Left ventricle myocardium inferior (tissue), 1 donor: ENCODE data around the gene CDH4. TPM values are rescaled to one million over a fixed set of nuclear protein-coding genes. Genes with fewer than 3 reads are reported as not detected.

Experiments used
- DNase-seq: peaks from one replicate; pipeline ENCODE4 v3.0.0-alpha.2; 2020
- H3K27ac ChIP-seq: fragments of 200-600 bp; replicated peaks from 2 replicates; pipeline ENCODE4 v1.8.0; 2021
- H3K27me3 ChIP-seq: fragments of 200-600 bp; 2 replicates; pipeline ENCODE4 v1.8.0; 2021; ENCODE audit warnings: low read depth
- H3K36me3 ChIP-seq: fragments of 200-600 bp; 2 replicates; pipeline ENCODE4 v1.8.0; 2021
- H3K4me1 ChIP-seq: fragments of 200-600 bp; 2 replicates; pipeline ENCODE4 v1.8.0; 2021
- H3K4me3 ChIP-seq: fragments of 200-600 bp; 2 replicates; pipeline ENCODE4 v1.8.0; 2021; ENCODE audit warnings: mild to moderate bottlenecking, moderate library complexity
- H3K9me3 ChIP-seq: fragments of 200-600 bp; replicated peaks from 2 replicates; pipeline ENCODE4 v1.8.0; 2021
- intact Hi-C: fragments of 100-400 bp; cut with micrococcal nuclease; formaldehyde crosslinking; loops from one replicate; pipeline ENCODE4 v1.11.0; 2022
- total RNA-seq: library from RNA; stranded (reverse); fragmentation: NEBNext Ultra II Directional; extraction: Animal tissue kit (Norgen Biotek cat#: 25700); gene quantifications from one replicate; pipeline ENCODE4 v1.2.1, GENCODE V29; 2021
- TF ChIP-seq, protein P1 (sequence below): fragments of 200-600 bp; IDR thresholded peaks from 2 replicates; pipeline ENCODE4 v1.8.0; 2021; ENCODE audit warnings: antibody characterized with exemption, mild to moderate bottlenecking, borderline replicate concordance
- donor health status: DM: no; HTN: yes; CAD: no; lungs with severe emphysema.

The CDH4 gene
- total RNA-seq, 1 donor from 2014 or later: 0.05 TPM

DNA sequence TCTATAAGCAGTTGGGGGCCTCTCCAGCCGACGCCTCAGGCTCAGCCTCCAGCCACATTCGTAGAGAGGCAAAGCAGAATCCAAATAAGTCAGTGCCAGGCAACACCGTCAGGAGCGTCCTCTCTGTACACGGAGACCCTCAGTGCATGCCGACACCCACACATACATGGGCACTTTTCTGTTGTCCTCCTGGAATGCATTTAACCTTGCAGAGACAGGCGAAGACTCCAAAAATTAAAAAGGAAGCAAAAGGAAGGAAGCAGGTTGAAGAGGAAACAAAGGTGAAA is 487.7 kb downstream of the CDH4 start:
- no peaks in the 10 kb centered on the region for H3K9me3 ChIP-seq
- no peak for DNase-seq
- intact Hi-C loops: no loop called here
- no peaks in the 10 kb centered on the region for H3K4me1 ChIP-seq
- TF ChIP-seq, protein P1, sequence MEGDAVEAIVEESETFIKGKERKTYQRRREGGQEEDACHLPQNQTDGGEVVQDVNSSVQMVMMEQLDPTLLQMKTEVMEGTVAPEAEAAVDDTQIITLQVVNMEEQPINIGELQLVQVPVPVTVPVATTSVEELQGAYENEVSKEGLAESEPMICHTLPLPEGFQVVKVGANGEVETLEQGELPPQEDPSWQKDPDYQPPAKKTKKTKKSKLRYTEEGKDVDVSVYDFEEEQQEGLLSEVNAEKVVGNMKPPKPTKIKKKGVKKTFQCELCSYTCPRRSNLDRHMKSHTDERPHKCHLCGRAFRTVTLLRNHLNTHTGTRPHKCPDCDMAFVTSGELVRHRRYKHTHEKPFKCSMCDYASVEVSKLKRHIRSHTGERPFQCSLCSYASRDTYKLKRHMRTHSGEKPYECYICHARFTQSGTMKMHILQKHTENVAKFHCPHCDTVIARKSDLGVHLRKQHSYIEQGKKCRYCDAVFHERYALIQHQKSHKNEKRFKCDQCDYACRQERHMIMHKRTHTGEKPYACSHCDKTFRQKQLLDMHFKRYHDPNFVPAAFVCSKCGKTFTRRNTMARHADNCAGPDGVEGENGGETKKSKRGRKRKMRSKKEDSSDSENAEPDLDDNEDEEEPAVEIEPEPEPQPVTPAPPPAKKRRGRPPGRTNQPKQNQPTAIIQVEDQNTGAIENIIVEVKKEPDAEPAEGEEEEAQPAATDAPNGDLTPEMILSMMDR: no peak
- no peak overlapping the region for H3K4me3 ChIP-seq
- H3K27me3 ChIP-seq: peaks cover 84% of the 10 kb centered on the region
- H3K36me3 ChIP-seq: no peaks in the 10 kb centered on the region
- H3K27ac ChIP-seq: no peak overlapping the region

DNA sequence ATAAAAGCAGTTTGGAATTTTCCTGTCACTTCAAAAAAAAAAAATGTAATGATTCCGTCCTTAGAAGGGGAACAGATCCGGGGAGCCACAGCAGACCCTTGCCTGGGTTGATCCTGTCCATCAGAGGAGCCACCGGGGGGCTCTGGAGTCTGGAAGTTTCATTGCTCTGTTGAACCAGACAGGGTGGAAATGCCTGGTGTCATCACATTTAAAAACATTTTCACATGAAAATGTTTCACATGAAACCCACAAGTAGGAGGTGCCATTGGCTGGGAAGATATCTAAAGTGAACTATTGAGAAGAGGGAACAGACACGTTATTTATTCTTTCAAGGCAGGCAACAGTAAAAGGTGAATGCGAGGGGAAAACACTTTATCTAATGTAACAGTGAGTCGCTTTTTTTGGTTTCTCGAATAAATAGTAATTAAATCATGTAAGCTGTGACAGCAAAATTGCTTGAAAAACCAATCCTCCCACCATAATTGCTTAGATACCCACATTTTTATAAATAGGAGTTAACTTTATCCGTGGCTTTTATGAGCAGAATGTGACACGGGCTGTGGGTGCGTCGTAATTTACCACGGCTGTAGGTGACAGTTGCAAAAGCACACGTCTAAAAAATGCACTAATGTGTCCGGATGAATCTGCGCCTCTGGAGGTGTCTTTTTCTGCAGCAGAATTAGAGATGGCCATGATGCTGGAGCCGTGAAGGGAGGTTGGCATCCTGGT is 490.2 kb downstream of the CDH4 start:
- no peak for DNase-seq
- Histone ChIP-seq H3K4me3 (no peak overlapping the region), H3K9me3 (peaks cover 8% of the 10 kb centered on the region), H3K27me3 (peaks cover 59% of the 10 kb centered on the region), H3K27ac (no peak overlapping the region), H3K4me1 (no peaks in the 10 kb centered on the region), H3K36me3 (no peaks in the 10 kb centered on the region)
- intact Hi-C loops: no loop called here
- TF ChIP-seq, protein P1: no peak

DNA sequence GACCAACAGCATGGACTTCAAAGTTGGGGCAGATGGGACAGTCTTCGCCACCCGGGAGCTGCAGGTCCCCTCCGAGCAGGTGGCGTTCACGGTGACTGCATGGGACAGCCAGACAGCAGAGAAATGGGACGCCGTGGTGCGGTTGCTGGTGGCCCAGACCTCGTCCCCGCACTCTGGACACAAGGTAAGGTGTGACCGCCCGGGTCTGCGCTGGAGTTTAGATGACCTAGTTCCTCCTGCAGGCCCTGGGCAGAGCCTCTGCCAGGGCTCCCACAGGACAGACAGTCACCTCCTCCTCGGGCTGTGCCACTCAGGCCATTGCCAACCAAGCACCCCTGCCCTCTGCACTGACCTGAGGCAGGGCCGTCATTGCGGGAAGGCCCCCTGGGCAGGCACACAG is 491.5 kb downstream of the CDH4 start:
- intact Hi-C loops: no loop called here
- H3K4me1 ChIP-seq: no peaks in the 10 kb centered on the region
- peaks cover 46% of the 10 kb centered on the region for H3K27me3 ChIP-seq
- no peak for DNase-seq
- TF ChIP-seq, protein P1: no peak
- H3K36me3 ChIP-seq: no peaks in the 10 kb centered on the region
- no peak overlapping the region for H3K27ac ChIP-seq
- no peak overlapping the region for H3K4me3 ChIP-seq
- peaks cover 17% of the 10 kb centered on the region for H3K9me3 ChIP-seq

DNA sequence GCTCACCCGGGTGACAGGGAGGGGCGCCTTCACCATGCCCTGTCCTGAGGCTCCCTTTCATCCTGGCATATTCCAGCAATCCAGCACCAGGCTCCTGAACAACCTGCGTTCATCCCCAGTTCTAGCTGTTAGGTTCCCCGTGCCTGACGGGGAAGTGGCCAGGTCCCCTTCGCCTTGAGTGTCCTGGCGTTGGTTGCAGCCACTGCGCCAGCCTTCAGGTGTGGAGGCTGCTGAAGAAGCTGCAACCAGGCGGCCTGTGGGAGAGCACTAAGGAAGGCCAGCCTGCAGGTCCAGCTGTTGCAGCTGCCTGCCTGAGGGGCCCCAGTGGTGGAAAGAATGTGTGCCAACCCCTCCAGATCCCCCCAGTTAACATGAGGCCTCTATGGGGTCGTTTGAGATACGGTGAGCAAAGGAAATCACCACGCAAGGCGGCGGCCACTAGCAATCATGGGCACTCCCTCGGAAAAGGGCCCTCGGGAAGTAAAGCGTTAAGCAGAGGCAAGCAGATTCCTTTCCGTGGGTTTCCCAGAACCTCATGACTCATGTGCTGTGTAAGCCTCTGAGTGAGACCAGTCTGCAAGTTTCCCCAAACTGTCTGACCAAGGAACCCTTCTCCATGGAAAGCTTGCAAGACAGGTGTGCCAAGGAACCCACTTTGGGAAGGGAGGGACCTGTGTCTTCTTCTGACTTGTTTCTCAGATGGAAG is 492.8 kb downstream of the CDH4 start:
- intact Hi-C loops: no loop called here
- TF ChIP-seq, protein P1: no peak
- Histone ChIP-seq H3K27ac (no peak overlapping the region), H3K4me1 (no peaks in the 10 kb centered on the region), H3K27me3 (peaks cover 34% of the 10 kb centered on the region), H3K9me3 (peaks cover 20% of the 10 kb centered on the region), H3K36me3 (no peaks in the 10 kb centered on the region), H3K4me3 (no peak overlapping the region)
- DNase-seq: no peak

DNA sequence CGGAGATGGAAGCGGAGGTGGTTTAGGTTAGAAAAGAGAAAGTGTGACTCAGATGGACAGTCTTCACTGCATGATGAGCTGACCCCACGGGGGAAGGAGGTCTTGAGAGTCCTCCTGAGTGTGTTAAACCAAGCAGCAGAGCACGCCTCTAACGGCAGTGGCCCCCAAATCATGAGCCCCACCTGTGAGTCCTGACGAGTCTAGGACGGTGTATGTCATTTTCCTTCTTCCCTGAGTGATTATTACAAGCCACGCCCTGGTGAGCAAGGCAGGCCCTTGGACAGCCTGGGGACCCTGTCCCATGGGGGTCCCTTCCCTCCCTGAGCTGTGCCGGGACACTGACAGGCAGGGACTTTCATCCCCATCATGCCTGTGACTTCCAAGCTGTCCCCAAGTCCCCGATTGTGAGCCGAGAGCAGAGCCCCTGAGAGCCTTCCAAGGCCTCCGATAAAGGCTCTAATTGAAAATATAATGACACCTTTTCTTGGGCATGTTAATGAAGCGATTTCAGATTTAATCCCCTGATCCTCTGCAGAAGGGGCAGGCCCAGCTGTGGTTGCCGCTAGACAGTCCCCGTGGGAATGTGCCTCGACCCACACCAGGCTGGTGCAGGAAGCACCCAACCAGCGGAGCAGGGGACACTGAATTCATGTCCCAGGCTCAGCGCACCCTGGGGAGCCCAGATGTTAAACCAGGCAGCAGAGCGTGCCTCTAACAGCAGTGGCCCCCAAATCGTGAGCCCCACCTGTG is 493.5 kb downstream of the CDH4 start:
- peaks cover 30% of the 10 kb centered on the region for H3K27me3 ChIP-seq
- H3K4me1 ChIP-seq: no peaks in the 10 kb centered on the region
- no peaks in the 10 kb centered on the region for H3K36me3 ChIP-seq
- peaks cover 27% of the 10 kb centered on the region for H3K9me3 ChIP-seq
- no peak for DNase-seq
- H3K4me3 ChIP-seq: no peak overlapping the region
- H3K27ac ChIP-seq: no peak overlapping the region
- intact Hi-C loops: no loop called here
- TF ChIP-seq, protein P1: no peak
